ENCODE results near the gene RPS16.
"Not testable (repeated sequence)": the region's sequence is repeated elsewhere in the genome, so short reads cannot be mapped to it uniquely, and the experiment has no call there.

RPS16 gene

DNA sequence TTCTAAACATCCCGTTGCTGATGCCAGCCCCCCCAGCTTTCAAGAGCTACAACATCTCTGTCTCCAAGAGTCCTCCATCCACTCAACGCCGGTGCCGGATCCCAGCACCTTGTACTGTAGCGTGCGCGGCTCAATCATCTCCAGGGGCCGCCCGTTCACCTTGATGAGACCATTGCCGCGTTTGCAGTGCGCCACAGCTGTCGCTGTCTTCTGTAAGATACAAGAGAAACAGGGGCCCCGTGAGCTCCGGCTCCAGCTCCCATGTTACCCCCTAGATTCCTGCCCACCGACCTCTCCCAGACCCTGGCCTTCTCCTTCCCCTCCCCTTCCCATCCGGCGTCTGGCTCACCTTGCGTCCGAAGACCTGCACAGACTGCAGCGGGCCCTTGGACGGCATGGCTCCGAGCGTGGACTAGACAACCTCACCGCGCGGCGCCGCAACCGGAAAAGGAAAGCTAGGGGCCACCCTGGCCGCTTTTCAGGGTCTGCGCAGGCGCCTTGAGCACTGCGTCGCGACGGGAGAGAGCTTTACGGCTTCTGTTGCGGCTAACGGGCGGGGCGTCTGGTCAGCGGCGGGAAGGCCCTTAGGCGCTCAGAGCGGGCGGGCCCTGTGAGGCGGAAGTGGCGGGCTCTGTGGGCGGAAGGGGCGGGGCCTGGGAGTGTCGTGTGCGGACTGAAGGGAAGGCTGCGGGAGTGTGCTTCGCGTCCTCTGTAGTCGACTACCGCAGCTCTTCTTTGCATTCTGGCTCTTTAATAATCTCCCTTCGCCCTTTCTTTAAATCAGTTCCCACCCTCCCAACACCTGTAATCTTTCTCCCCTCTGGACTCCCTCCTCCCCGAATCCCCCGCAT lies at the start of gene RPS16:
Gene RPS16 (minus strand): TSS at position 451 of the 851 bp plus-strand sequence. CDS start 54 bp downstream, at position 397.
- peak; percentile 98 to 99 for DNase-seq (ENCODE audit: low read depth in 1 of 2, low spot score in 1 of 2)

DNA sequence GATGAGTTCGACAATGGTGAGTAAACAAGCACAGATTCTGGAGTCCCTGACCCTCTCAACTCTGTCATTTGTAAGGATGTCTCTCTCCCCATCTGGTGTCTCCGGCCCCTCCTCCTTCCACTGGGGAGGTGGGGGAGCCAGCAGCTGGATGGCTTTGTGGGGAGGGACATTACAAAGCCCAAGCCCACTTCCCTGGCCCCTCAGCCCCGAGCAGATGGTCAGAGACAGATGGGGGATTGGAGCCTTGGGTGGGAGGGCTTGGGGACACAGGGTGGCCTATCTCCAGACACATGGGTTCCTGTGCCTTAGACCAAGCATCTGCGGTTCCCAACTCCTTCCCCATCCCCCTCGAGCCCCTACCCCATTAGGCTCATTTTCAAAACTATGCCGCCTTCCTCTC lies 47.4 kb upstream of the RPS16 start:
- DNase-seq (ENCODE audit: low read depth in 1 of 2, low spot score in 1 of 2), result no peak

DNA sequence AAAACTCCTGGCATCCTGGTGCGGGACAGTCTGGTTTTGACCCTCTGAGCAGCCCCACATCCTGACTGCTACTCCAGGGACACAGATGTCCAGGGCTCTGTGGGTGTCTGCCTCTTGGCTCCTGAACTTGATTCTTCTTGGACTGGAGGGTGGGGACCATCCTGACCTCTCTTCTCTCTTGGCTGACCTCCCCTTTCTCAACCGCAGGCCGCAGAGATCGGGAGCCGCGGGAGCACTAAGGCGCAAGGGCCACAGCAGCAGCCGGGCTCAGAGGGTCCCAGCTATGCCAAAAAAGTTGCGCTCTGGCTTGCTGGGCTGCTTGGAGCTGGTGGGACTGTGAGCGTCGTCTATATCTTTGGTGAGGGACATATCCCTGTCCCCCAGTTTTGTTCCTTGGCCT lies 45.9 kb upstream of the RPS16 start:
- DNase-seq (ENCODE audit: low read depth in 1 of 2, low spot score in 1 of 2), result no peak

DNA sequence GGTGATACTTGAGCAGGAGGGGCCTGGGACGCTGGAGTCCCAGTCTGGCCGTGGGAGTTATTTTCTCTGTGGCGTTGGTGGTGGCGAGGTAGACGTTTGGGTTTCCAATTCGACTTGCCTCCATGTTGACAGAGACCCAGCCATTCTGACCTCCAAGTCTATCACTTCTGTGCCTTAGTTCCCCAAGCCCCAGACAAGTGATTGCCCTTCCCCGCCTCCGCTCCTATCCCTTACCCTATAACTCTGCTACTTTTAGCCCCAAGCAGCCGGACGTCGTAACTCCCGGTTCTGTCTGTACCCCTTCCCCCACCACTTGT lies 45.4 kb upstream of the RPS16 start:
- no peak for DNase-seq (ENCODE audit: low read depth in 1 of 2, low spot score in 1 of 2)

DNA sequence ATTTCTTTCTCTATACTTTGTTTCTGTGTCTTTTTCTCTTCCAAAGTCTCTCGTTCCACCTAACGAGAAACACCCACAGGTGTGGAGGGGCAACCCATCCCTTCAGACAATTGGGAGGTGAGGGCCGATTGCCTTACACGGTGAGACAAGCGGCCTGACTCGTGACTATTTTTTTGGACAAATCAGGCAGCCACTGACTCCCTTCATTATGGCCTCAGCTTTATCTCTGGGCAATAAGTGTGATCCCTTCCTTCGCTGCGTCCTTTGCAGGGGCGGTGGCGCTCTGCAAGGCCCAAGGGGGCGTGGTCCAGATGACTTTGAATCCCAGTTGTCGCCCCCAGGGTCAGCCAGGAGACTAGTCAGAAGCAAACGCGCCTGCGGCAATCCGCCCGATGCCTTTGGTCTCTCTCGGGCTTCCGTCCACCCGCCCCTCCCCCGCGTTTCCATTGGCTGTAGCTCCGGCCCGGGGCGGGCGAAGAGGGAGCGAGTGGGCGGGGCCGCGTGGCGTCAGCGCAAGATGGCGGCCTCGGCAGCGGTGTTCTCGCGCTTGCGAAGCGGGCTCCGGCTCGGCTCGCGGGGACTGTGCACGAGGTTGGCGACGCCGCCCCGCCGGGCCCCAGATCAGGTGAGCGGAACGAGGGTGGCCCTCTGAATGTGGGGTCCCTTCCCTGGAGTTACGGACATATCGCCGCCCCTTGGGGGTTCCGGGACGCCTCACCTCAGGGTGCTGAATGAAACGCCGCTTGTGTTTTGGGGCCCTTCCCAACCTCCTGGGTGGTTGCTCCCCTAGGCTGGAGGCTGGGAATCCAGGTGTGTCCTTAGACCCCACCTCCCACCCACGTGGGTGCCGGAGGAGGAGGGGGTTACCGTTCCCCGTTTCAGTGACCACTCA lies 44.8 kb upstream of the RPS16 start, which contains the start of gene TIMM50:
Gene TIMM50 (plus strand): TSS at position 502 of the 892 bp plus-strand sequence. CDS start 16 bp downstream, at position 518.
- DNase-seq (ENCODE audit: low read depth in 1 of 2, low spot score in 1 of 2), result peak; percentile 97 to 98

DNA sequence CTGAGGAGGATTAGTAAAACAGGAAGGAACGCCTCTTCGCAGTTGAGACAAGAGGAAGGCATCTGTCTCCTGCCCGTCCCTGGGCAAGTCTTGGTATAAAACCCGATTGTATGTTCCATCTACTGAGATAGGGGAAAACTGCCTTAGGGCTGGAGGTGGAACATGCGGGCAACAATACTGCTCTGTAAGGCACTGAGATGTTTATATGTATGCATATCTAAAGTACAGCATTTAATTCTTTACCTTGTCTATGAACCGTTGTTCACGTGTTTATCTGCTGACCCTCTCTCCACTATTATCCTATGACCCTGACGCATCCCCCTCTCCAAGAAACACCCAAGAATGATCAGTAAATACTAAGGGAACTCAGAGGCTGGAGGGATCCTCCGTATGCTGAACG lies 44.2 kb upstream of the RPS16 start:
- DNase-seq (ENCODE audit: low read depth in 1 of 2, low spot score in 1 of 2), result no peak

DNA sequence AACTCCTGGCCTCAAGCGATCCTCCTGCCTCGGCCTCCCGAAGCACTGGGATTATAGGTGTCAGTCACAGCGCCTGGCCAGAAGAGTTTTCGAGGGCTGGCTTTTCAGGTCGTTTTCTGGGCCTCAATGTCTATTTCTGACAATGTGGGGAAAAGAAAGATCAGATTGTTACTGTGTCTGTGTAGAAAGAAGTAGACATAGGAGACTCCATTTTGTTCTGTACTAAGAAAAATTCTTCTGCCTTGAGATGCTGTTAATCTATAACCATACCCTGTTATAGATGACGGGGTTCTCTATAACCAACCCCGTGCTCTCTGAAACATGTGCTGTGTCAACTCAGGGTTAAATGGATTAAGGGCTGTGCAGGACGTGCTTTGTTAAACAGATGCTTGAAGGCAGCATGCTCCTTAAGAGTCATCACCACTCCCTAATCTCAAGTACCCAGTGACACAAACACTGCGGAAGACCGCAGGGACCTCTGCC lies 43.6 kb upstream of the RPS16 start:
- DNase-seq (ENCODE audit: low read depth in 1 of 2, low spot score in 1 of 2), result not testable (repeated sequence)

DNA sequence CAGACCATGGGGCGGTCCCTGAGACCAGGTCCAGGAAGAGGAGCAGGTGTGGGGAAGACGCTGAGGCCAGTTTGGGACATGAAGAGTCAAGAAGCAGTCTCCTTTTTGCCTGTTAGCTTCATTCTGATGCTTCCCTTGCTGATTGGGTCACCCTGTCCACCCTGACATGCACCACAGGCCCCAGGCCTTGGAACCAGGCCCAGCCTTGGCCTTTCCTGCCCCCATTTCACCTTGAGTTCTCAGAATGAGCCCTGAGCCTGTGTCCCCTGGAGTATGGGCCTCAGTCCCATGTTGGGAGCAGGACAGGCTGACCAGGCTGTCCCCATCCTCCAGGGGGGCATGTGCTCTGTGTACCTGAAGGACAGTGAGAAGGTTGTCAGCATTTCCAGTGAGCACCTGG lies 40.0 kb upstream of the RPS16 start:
- DNase-seq (ENCODE audit: low read depth in 1 of 2, low spot score in 1 of 2), result no peak

DNA sequence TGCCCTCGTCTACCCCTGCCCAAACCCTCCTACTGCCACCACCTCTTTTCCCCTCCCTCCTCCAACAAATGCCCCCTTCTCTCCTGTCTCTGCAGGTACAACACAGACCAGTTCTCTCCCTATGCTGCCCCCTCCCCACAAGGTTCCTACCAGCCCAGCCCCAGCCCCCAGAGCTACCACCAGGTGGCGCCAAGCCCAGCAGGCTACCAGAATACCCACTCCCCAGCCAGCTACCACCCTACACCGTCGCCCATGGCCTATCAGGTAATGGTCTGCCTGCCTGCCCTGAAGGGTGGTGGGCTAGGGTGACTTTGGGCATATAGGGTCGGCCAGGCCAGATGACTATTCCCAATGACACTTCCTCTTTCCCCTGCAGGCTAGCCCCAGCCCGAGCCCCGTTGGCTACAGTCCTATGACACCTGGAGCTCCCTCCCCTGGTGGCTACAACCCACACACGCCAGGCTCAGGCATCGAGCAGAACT lies 38.4 kb upstream of the RPS16 start:
- DNase-seq (ENCODE audit: low read depth in 1 of 2, low spot score in 1 of 2), result peak; percentile 54 to 65

DNA sequence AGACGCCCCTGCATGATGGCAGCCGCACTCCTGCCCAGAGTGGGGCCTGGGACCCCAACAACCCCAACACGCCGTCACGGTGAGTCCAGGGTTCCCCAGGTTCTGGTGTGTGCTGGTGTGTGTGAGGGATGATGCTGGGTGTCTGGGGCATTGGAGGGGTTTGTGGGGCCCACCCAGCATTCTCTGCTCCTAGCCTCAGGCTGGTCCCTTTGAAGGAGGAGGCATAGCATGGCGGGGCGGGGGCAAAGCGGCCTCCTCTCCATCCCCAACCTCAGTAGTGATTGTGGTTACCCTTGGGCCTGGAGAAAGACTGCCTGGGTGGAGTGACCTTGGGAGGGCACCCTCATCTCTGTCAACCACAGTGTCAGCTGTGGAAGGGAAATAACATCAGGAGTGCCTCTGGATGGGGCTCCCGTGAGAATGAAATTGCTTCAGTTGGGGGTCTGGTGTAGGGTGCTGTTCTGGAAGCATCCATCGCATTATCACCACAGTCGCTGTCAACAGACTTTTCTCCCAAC lies 37.8 kb upstream of the RPS16 start:
- DNase-seq (ENCODE audit: low read depth in 1 of 2, low spot score in 1 of 2), result no peak

DNA sequence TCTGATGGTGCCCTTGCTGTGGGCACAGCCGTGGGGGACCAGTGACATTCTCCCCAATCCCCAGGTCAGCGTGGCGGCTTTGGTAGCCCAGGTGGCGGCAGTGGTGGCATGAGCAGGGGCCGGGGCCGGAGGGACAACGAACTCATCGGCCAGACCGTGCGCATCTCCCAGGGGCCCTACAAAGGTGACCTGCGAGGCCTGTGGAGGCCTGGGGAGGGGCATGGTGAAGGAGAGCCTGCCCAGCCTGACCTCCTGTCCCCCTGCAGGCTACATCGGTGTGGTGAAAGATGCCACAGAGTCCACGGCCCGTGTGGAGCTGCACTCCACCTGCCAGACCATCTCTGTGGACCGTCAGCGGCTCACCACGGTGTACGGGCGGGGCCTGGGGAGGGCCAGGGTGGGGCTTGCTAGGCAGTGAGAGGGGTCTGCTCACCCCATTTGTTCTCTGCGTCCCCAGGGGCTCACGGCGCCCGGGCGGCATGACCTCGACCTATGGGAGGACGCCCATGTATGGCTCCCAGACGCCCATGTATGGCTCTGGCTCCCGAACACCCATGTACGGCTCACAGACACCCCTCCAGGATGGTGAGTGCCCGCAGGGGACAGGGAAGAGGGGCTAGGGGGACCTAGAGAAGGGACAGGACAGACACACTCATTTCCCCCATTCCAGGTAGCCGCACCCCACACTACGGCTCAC lies 37.1 kb upstream of the RPS16 start:
- no peak for DNase-seq (ENCODE audit: low read depth in 1 of 2, low spot score in 1 of 2)

DNA sequence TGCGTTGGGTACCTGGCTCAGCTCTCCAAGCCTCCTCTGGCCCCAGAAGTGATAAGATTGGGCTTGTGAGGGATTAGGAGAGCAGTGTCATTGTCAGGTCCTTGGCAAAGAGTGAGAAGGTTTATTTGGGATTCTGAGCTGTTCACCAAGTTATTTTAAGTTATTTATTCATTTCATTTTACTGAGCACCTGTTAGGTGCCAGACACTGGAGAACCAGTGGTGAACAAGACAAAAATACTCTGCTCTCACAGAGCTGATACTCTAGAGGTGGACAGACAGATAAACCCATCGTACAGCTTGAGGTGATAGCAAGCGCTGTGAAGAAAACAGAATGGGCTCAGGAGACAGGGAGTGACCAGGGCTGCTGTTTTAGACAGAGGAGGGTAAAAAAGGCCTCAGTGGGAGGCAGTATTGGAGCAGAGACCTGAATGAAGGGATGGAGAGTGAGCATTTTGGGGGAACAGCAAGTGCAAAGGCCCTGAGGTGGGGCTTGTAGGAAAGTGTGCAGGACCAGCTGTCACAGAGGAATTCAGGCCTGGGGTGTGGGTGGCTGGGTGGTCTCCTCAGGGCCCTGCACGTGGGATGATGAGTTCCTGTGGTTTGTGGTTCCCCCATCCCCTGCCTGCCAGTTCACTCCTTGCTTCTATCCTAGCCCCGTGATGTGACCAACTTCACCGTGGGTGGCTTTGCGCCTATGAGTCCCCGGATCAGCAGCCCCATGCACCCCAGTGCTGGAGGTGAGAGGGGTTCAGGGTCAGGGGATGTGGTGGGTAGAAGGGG lies 36.2 kb upstream of the RPS16 start:
- no peak for DNase-seq (ENCODE audit: low read depth in 1 of 2, low spot score in 1 of 2)

DNA sequence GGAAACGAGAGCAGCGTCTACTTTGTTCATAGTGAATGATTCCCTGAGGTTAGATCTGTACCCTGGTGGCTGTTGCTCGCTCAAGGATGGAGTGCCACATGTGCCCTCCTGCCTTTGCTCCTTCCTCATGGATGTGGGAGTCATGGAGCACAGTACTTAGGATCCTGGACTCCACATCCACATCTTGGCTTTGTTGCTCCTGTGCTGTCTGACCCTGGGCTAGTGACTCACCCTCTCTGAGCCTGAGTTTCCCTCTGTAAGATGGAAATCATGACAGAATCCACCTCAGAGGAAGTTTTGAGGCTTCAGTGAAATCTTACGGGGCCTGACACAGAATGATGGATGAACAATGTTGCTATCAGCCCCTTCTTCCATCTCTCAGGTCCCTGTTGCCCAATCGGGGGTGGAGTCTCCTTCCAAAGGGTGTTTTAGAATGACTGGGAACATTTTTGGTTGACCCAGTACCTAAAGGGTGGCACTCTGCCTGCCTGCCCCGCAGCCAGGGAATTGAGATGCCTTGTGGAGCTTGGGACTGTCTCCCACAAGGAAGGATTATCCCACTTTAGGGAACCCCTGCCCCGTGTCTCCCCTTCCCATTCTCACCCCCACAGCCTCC lies 35.1 kb upstream of the RPS16 start:
- DNase-seq (ENCODE audit: low read depth in 1 of 2, low spot score in 1 of 2), result no peak

DNA sequence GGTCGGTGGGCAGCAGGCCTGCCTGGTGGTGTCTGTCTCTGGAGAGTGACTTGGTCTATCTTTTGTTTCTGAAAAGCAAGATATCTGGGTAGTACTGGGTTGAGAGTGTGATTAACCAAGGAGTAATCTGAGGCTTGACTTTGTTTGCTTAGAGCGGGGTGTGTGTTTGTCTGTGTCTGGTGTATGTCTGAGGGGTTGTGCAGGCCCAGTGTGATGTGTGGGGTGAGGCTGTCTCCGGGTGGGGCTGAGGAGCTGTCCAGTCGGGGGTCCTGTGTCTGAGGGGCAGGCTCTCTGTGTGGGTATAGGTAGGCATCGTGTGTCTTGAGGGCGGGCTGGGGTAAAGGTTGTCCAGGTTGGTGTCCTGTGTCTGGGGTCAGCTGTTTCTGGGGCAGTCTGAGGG lies 33.8 kb upstream of the RPS16 start:
- no peak for DNase-seq (ENCODE audit: low read depth in 1 of 2, low spot score in 1 of 2)

DNA sequence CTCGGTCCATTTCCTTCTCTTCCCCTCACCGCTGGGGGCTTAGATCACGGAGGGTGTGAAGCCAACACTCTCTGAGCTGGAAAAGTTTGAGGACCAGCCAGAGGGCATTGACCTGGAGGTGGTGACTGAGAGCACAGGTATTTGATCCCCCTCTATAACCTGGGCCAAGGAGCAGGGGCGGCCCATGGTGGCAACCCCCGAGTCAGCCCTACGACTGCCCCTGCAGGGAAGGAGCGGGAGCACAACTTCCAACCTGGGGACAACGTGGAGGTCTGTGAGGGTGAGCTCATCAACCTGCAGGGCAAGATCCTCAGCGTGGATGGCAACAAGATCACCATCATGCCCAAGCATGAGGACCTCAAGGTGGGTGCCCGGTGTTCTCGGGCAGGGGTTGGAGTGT lies 33.3 kb upstream of the RPS16 start:
- DNase-seq (ENCODE audit: low read depth in 1 of 2, low spot score in 1 of 2), result no peak

DNA sequence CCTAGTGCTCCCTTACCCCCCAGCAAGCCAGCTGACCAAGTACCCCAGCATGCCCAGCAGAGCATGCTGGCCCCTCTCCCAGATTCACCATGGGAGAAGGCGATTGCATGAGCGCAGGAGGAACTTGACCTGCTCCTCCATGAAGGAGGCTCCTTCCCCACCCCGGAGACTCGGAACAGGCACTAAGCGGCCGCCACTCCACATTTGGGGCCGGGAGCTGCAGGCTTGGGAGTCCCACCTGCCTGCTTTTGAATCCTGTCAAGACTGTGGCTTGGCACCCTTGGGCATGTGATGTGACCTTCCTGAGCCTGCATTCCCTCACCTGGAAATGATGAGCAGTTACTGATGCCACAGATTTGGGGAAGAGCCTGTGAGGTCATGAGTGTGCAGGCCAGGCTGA lies 32.2 kb upstream of the RPS16 start:
- no peak for DNase-seq (ENCODE audit: low read depth in 1 of 2, low spot score in 1 of 2)

DNA sequence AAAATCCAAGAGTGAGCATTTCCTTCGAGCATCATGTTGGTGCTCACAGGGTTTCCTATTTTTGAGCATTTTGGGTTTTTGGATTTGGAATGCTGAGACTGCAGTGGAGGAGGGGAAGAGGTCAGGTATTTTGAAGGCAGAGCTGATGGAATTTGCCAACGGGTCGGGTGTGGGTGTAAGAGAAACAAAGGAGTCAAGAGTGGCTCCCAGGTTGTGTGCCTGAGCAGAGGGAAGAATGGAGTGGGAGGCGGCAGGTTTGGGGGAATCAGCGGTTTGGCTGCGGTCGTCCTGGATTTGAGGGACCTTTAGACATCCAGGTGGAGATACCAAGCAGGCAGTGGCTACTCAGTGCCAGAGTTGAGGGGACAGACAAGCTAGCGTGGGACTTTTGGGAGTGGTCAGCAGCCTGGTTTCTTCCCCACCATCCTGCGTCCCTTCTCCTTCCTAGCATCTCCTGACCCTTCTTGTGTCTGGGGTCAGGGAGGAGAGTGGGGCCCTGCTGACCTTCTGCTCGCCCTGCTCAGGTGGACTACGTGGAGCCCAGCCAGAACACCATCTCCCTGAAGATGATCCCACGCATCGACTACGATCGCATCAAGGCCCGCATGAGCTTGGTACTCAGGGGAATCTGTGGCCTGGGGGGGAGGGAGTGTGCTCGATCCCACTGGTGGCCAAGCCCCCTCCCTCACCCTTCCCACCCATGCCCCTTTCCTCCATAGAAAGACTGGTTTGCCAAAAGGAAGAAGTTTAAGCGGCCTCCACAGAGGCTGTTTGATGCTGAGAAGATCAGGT lies 30.4 kb upstream of the RPS16 start:
- DNase-seq (ENCODE audit: low read depth in 1 of 2, low spot score in 1 of 2), result no peak

DNA sequence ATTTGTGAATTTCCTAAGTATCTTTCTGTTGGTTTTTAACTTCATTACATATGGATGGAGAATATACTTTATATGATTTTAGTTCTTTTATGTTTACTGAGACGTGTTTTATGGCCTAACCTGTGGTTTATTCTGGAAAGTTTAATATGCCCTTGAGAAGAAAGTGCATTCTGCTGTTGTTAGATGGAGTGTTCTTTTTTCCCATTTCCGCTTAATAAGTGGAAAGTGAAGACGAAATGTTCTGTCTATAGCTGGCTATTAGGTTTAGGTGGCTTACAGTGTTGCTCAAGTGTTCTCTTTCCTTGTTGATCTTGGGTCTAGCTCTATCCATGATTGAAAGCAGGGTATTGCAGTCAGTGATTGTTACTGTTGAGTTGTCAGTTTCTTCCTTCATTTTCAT lies 27.7 kb upstream of the RPS16 start:
- no peak for DNase-seq (ENCODE audit: low read depth in 1 of 2, low spot score in 1 of 2)

DNA sequence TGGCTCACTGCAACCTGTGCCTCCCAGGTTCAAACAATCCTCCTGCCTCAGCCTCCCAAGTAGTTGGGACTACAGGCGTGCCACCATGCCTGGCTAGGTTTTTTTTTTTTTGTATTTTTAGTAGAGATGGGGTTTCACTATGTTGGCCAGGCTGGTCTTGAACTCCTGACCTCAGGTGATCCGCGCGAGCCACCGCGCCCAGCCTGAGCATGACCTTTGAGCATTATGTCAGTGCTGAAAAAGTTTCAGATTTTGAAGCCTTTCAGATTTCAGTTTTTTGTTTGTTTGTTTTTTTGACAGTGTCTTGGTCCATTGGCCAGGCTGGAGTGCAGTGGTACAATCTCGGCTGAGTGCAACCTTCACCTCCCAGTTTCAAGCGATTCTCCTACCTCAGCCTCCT lies 15.5 kb upstream of the RPS16 start:
- not testable (repeated sequence) for DNase-seq (ENCODE audit: low read depth in 1 of 2, low spot score in 1 of 2)

Data from activated CD4-positive, alpha-beta T cell treated with anti-CD3 and anti-CD28 coated beads, Interleukin-2, amount 50 U/mL, for 24 hours (primary cell).